CD4-positive, alpha-beta T cell treated with Interleukin-17A for 4 hours (primary cell): ENCODE results near the gene NCAM2.

Experiments
- DNase-seq: peaks from one replicate; pipeline ENCODE4 v3.0.0-alpha.2; 2020; ENCODE audit warnings: mixed read lengths

Gene NCAM2

DNA sequence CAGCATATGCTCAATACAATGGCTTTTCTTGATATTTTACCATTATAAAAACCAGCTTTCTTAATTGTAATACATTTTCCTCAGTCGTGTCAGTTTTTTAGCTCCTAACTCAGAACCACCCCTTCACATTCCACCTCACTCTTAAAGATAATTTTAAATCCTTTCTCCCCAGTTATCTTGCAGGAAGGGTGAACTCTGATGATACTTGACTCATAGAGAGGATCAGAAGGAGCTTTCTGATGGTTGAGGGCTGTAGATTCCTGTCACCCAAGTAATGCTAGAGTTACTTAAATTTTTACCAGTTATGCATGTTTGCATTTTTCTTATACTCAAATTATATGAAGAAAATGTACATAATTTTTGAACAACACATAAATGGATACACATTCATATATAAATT lies 233.7 kb downstream of the NCAM2 start:
- DNase-seq: no peak

DNA sequence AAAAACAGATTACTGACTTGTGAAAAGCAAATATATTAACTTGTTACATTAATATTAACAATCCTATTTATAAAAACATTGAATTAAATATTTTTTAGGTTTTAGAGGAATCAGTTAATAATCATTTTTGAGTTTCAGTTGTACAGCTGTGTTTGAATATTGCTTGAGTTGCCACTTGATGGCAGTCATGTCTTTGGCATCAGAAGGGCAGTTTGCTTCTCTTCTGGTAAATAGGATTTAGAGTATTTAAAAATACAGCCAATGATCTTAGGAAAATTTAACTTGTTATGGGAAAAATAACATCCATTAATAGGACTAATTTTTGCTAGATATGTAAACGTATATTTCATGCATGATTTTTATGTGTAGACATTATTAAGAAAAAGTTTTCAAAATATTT lies 234.1 kb downstream of the NCAM2 start:
- no peak for DNase-seq

DNA sequence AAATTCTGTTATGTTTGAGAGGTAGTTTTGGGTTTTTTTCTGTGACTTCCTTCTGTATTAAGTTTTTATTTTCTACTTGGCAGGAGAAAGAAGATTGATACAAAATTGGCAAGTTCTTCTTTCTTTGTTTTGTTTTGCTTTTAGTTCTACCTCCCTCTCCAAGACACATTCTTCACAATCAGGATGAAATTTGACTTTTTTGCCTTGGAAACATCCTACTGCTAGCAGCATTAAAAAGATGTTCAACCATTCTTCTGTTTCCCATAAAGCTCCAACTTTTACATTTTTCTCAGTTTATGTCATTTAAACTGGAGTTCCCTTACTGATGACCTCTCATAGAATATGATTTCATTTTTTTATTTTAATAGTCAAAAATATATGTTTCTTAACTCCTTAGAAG lies 234.8 kb downstream of the NCAM2 start:
- no peak for DNase-seq

DNA sequence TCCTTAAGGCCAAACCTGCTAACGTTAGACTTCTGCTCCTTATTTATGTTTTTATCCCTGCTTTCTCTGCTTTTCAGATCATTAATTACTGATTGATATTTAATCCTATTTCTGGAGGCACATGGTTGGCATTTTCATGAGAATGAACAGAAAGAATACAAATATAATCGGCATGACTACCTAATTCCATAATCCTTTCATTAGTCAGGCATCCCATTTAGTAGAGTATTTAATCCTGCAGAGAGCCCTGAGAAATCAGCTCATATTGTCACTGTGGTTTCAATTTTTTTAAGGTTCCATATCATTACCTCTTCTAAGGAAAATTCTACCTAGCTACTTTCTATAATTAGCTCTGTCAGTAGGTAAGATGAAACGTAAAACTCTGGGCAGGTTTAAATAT lies 238.8 kb downstream of the NCAM2 start:
- DNase-seq: no peak

DNA sequence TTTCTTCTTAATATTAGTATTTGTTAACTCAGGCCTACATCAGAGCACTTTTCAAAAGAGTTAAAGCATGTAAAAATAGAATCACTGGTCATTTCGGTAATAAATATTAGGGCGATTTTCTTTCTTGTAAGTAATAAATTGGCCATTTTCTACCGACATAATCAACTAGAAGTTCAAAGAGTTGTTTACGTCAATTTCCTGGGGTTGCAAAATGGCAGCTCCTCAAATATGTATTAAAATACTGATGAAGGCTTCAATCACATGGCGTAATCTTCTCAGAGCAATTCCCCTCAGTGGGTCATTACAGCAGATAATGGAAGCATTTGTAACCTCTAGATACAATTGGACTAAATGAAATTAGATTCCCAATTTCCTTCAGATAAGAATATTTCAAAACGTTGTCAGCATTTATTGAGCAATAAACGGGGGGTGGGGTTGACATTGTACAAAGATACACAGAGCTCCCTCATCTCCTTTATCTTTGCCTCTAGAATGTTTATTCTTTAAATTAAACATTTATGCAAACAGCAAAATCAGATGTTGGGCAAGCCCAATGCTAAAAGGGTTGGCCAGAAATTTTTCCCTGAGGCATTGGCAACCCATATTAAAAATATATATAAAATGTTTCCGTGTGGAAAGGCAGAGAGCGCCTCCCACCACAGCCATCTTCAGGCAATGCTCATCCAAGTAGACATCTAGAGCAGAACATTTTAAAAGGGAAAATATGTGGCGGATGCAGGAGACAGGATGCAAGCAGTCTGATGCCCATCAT lies 240.6 kb downstream of the NCAM2 start:
- DNase-seq: no peak

DNA sequence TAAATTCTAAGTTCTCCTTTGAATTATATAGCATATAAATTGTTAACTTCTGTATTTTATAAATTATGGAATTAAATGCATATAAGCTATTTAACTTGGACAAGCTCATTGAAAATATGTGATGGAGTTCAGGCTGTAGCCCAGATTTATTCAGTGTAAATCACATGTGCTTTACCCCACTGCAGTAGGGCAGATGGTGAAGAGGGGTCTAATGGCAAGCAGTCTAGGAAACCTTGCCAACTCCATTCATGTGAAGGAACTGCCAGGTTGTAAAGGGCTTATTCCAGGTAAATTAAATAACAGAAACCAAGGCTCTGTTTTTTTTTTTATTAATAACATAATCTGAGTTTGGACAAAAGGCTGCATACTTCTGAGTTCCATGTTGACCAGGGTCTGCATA lies 243.2 kb downstream of the NCAM2 start:
- no peak for DNase-seq

DNA sequence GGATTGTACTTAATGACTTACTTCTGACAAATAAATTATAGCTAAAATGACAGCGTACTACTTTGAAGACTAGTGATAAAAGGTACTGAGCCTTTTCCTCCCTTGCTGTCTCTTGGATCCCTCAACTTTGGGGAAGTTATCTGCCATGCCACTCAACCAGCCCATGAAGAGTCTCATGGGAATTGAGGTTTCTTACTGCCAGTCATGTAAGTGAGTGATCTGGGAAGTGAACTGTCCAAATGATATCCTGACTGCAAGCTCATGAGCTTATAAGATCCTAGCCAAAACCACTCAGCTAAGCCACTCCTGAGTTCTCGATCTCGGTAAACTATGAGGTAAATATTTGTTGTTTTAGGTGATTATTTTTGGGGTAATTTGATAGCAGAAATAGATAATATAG lies 247.8 kb downstream of the NCAM2 start:
- no peak for DNase-seq

DNA sequence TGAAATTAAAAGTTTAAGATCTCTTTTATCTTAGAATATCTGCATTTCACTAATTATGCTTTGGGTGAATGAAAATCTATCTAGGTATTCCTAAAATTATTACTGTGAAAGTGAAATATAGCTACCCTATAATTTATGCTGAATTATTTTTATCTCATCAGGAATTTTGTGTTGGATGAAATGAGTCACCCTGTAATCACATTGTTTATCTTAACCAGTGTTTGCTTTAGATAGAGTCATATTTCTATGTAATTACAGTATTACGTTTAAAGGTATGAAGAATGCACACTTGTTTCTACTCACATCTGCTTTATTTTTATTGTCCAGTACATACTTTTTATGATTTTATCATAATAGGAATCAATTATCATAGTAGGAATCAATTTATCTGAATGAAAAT lies 249.2 kb downstream of the NCAM2 start:
- DNase-seq: no peak

DNA sequence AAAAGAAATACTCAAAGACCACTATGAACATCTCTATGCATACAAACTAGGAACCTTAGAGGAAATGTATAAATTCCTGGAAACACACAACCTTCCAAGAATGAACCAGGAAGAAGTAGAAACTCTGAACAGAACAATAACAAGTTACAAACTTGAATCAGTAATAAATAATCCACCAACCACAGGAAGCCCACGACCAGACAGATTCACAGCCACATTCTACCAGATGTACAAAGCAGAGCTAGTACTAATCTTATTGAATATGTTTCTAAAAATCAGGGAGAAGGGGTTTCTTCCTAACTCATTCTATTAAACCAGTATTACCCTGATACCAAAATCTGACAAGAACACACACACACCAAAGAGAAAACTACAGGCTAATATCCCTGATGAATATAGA lies 263.8 kb downstream of the NCAM2 start:
- DNase-seq: no peak

DNA sequence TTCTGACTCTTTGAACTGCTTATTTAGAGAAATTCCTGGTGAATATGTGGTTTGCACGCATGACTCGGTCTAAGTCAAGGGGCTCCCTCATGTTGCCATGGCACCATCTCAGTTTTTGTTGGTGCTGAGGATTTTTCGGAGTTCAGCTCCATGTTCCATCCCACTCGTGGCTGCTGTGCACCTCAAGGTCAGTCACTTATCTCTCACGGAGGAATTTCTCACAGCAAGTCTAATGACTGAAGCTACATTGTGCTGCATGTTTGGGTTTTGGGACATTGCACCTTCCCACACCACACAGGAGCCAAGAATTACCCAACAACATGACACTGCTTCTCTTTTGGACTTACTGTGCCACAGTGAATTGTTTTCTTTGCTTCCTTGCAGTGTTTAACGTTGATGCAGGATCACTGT lies 269.9 kb downstream of the NCAM2 start:
- DNase-seq: no peak

DNA sequence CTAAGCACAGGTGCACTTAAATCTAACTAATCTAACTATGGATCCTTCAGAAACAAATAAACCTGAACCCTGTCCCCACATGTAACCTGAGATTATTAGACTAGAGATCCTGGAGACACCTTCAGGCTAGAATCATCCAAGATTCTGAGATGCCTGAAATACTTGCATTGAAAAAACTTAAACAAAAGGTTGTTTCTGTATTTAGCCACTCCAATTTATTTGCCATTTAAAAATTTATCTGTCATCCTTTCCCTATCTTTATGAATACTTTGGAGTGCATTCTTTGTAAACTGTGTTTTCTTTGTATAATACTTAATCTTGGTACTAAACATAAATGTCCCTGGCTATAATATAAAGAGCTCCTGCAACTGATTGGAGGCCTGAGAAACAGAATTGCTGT lies 270.7 kb downstream of the NCAM2 start:
- DNase-seq: no peak

DNA sequence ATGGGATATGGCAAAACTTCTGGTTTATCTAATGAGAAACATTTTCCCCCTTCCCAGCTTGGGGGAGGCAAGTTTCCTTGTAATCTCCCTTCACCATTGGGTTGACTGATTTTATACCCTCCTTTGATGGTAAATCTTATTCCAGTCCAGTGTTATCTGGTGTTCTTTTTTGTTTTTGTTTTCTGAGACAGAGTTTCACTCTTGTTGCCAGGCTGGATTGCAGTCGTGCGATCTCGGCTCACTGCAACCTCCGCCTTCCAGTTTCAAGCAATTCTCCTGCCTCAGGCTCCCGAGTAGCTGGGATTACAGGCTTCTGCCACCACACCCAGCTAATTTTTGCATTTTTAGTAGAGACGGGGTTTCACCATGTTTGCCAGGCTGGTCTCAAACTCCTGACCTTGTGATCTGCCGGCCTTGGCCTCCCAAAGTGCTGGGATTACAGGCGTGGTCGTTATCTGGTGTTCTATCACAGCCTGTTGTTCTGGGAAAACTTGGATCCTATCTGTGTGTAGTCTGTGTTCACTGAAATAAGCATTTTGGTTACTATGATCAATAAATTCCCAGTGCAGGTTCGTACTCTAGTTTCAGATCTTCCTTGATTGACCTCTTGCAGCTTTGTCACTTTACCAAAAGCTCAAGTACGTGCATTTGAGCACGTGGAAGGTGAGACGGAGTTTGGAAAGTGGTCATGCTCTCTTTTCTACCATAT lies 281.1 kb downstream of the NCAM2 start:
- DNase-seq: no peak

DNA sequence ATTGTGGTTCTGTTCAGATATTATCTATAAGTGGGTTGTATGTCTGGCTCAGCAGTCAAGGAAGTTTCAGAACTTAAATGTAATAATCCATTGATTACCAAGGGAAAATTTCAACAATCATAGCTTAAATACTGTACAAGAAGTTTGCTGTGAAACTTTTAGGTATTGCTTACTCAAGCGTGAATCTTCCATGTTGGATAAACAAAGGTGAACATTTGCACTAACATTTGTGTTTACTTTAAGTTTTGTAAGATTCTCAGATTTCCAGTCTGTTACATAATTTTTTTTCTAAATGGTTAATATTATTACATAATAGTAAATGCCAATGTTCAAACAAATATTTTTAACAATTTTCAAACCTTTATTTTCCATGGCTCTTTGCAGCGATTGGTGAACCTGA lies 285.6 kb downstream of the NCAM2 start:
- no peak for DNase-seq

DNA sequence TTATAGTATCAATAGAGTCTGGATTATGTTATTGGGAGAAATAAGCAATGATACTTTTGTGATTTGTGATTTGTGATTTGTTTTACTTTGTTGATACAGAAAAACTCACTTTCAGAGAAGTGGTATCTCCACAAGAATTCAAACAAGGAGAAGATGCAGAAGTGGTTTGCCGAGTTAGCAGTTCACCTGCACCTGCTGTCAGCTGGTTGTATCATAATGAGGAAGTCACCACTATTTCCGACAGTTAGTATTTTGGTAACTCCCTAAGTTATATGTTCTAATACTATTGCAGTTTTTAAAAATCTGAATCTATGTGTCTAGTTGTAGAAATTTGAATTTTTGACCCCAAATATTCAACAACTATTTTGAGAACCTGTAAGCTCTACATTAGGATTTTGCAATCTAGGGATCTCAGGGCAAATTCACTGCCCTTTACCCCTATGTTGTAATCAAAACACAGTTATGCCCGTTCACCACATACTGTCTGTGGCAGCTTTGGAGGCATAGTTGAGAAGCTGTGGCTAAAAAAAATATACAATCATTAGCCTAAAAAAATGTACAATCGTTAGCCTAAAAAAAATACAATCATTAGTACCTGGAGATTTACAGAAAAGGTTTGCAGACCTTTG lies 288.1 kb downstream of the NCAM2 start:
- DNase-seq: no peak

DNA sequence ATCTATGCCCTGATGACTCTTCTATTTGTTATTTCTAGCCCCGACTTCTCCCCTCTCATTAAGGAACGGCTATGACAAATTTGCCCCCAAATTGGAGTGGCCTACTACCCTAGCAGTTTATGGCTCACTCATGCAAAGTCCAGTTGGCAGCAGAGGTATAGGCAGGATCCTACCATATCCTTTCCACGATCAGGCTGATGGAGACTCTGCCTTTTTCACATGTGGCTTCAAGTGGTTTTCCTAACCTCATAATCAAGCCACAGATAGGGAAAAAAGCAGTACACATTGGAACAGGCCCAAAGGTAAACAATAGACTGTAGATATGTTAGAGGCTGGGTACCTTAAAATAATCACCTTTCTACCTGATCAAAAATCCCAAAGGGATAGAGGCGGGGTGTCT lies 292.5 kb downstream of the NCAM2 start:
- no peak for DNase-seq

DNA sequence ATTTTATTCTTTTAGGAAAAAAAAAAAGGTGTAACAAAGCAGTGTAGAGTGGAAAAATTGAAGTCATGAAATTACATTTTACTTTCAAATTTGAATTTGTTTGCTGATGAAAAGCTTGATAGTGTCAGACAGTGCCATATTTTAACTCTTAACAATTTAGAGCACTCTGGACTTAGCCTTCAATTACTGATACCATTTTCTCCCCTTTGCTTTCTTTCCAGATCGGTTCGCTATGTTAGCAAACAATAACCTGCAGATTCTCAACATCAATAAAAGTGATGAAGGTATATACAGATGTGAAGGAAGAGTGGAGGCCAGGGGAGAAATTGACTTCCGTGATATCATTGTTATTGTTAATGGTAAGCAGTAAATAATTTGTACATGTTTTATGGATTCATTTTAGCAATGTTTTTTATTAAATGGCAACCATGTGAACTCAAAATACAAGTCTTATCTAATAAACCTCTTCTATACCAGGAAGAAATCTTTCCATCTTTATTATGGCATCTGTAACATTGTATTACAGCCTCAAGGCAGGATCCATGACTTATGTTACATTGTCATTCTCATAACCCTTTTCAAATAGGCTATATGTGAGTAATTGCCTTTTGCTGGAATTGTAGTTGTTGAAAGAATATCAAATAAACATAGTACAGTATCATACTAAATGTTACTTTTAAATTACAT lies 293.8 kb downstream of the NCAM2 start:
- DNase-seq: no peak

DNA sequence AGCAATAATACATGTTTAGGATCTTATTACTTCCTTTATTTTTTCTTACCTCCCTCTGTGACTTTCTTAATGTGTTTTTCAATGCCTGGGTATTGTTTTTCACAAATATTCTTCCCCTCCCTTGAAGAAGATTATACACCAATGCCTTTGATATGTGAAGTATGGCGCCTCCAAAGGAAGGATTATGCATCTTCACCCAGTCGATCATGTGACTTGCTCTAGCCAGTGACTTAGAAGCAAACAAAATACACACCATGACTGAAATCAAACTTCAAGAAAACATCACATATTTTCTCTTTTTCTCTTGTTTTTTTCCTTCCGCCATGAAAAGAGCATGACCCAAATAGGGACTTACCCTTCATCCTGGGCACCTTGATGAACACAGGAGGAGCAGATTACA lies 297.1 kb downstream of the NCAM2 start:
- DNase-seq: no peak

DNA sequence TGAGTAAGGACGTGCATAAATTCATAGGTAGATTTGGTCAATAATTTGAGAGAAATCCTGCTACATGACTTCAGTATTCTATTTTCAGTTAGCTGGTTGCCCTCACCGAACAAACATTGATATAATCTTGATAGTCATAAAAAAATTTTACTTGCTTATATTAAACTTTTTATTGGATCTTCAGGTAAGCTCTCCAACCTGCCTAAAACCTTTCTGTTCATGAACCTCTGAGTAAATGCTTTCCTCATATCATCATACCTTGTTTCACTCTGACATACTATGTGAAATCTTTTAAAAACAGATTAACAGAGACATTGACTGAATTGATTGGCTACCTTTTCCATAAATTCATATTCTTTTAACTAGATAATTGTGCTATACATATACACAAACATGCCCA lies 299.0 kb downstream of the NCAM2 start:
- DNase-seq: no peak

DNA sequence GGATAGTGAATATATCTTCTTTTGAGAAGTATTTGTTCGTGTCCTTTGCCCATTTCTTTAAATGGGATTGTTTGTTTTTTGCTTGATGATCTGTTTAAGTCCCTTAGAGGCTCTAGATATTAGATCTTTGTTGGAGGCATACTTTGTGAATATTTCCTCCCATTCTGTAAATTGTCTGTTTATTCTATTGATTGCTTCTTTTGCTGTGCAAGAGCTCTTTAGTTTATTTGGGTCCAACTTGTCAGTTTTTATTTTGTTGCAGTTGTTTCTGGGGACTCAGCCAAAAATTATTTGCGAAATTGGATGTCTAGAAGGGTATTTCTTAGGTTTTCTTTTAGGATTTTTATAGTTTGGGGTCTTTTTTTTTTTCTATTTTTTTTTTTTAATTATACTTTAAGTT lies 302.8 kb downstream of the NCAM2 start:
- DNase-seq: no peak

DNA sequence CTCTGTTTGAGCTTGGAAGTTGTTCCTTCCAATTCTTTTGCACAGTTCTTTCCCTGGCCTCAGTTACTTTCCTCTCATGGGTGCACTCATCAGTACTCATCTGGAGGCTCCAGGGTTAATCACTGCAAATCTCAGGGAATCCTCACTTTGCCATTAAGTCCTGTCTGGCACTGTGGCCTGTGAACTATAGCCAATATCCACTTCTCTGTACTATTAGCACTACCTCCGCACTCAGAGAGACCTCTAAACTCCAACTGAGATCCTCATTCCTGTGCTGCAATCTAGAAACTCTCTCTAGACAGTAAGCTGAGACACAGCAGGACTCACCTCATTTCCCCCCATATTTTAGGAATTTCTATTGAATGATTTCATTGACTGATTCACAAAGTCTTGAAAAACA lies 311.3 kb downstream of the NCAM2 start:
- DNase-seq: no peak

DNA sequence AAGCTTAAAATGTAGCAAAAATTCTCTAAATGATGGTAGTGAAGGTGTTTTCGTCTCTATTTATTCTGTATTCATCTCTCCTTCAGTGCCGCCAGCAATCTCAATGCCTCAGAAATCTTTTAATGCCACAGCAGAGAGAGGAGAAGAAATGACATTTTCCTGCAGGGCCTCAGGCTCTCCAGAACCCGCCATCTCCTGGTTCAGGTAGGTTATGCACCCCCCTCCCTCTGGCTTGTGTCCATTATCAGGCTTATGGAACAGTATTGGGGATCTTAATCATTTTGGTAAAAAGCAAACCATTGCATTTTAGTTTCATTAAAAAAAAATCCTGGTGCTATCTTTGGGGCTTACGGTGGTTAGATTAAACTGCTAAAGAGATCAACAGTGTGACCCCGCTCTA lies 326.1 kb downstream of the NCAM2 start:
- DNase-seq: no peak

DNA sequence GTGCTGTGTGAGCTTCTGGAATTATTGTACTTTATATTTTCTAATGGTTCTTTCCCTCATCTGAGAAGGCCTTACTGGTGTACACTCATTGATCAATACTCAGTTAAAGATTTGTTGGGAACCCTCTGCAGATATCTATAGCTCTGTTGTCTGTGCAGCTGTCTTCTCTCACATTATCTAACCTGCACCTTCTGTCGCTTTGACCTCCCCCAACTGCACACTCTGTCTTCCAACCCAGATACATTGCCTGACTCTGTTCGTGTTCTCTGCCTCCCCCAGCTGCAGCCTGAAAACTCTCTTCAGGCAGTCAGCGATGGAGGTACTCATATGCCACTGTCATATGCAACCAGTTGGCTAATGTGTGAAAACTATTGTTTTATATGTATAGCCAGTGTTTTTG lies 334.3 kb downstream of the NCAM2 start:
- no peak for DNase-seq

DNA sequence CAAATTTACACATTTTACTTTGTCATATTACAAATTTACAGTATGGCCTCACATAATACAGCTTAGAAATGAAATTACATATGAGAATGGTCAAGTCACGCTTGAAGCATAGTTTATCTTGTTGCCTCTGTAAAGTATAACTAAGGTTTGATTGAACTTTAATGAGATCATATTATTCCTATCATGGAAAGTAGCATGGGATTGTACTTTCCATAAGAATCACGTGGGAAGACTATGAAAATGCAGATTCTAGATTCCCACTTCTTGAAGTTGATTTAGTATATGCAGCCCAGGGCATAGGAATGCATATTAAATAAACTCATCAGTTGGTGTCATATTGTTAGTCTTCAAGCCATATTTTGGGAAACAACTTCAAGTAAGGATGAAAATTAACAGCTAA lies 342.8 kb downstream of the NCAM2 start:
- DNase-seq: no peak

DNA sequence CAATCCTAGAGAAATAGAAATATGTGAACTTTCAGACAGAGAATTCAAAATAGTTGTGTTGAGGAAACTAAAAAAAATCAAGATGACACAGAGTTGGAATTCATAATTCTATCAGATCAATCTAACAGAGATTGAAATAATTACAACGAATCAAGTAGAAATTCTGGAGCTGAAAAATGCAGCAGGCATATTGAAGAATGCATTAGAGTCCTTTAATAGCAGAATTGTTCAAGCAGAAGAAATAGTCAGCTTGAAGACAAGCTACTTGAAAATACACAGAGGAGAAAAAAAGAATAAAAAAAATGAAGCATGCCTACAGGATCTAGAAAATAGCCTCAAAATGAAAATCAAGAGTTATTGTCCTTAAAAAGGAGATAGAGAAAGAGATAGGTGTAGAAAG lies 347.1 kb downstream of the NCAM2 start:
- no peak for DNase-seq
